Measurements from ENCODE around the gene CHAF1A.
A peak's percentile ranks its signal among the peaks of the same experiment; 100 is the strongest.

CHAF1A gene

DNA sequence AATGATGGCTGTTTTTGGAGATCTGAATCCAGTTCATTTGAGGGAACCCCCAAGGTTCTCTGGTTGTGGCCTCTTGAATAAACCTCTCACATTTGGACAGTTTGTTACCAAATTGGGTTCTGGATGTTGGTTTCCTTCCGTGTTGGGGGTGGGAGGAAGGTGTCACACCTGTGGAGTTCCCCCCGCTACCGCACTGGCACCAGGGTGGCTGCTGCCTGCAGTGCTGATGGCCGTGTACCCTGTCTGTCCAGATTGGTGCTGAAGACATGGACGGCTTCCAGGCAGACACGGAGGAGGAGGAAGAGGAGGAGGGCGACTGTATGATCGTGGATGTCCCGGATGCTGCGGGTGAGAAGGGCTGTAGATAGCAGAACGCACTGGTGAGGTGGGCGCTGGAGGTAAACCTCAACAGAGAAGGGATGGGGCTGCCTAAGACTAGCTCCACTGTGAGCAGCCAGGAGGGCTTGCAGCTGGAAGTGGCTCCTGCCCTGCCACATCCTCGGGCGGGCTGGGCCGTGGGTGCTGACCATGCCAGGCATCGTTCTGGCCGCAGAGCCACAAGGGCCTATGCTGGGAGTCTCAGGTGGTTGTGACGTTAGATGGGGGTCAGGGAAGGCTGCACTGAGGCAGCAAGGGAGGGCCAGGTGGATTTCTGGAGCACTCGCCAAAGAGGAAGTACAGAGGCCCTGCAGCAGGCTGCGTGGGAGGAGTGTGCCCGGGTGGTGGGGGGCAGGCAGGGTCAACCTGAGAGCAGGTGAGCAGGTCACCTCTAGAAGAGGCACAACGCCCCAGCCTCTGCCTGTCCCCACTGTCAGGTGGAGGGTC, 39.8 kb downstream of the CHAF1A start:
- no peak for DNase-seq (ENCODE audit: low spot score)

GRCh38 chr19:4442819-4443146, 40.3 kb downstream of the CHAF1A start:
- DNase-seq (ENCODE audit: low spot score) = no peak

DNA sequence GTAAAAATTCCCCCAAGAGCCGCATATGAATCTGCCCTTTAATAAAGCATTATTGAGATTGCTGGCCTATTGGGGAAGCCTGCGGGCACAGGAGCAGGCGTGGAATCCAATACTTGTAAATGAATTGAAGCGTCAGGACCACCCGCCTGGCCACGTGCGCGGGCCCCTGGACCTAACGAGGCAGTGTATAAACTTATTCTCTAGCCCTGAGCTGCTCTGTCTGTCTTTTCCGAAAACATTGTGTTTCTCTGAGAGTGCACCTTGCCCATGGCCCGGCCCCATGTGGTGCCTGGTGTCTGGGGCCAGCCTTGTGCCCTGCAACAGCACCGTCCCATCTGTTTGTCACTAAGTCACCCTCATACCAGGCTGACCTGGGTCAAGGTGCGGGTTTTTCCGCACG, 40.7 kb downstream of the CHAF1A start:
- no peak for DNase-seq (ENCODE audit: low spot score)

GRCh38 chr19:4443966-4444764, 41.7 kb downstream of the CHAF1A start:
- DNase-seq (ENCODE audit: low spot score) = no peak

GRCh38 chr19:4444765-4445741, 42.6 kb downstream of the CHAF1A start:
- no peak for DNase-seq (ENCODE audit: low spot score)

- no peak for DNase-seq (ENCODE audit: low spot score)
These were observed 43.7 kb downstream of the CHAF1A start for GRCh38 chr19:4445963-4446703.

DNA sequence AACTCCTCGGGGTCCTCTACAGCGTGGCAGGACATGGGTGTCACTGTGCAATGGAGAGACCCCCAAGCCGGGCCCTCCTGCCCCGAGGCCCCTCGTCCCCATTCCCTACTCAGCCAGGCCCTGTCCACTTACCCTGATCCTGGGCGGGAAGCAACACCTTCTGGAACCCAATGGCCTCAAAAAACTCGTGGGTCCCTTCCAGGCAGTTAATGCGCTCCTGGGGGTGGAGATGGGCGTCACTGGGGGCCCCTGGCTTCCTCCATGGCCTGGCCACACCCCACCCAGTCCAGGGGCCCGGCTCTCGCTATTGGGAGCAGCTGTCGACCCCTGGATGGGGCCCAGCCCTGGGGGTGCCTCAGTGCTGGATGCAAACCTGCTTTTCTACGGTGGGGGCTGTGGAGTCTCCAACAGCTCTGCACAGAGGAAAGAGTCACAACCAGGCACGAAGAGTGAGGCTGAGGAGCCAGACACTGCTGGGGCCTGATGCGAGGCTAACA, 44.3 kb downstream of the CHAF1A start:
- no peak for DNase-seq (ENCODE audit: low spot score)

GRCh38 chr19:4447327-4448146, 45.1 kb downstream of the CHAF1A start:
- no peak for DNase-seq (ENCODE audit: low spot score)

GRCh38 chr19:4448147-4448985, 45.9 kb downstream of the CHAF1A start:
- DNase-seq (ENCODE audit: low spot score) = no peak

GRCh38 chr19:4449022-4449638, 46.7 kb downstream of the CHAF1A start:
- no peak for DNase-seq (ENCODE audit: low spot score)

- no peak for DNase-seq (ENCODE audit: low spot score)
These were observed 47.2 kb downstream of the CHAF1A start for GRCh38 chr19:4449639-4450028.

- DNase-seq (ENCODE audit: low spot score) = no peak
These were observed 50.0 kb downstream of the CHAF1A start for GRCh38 chr19:4452230-4452990.

DNA sequence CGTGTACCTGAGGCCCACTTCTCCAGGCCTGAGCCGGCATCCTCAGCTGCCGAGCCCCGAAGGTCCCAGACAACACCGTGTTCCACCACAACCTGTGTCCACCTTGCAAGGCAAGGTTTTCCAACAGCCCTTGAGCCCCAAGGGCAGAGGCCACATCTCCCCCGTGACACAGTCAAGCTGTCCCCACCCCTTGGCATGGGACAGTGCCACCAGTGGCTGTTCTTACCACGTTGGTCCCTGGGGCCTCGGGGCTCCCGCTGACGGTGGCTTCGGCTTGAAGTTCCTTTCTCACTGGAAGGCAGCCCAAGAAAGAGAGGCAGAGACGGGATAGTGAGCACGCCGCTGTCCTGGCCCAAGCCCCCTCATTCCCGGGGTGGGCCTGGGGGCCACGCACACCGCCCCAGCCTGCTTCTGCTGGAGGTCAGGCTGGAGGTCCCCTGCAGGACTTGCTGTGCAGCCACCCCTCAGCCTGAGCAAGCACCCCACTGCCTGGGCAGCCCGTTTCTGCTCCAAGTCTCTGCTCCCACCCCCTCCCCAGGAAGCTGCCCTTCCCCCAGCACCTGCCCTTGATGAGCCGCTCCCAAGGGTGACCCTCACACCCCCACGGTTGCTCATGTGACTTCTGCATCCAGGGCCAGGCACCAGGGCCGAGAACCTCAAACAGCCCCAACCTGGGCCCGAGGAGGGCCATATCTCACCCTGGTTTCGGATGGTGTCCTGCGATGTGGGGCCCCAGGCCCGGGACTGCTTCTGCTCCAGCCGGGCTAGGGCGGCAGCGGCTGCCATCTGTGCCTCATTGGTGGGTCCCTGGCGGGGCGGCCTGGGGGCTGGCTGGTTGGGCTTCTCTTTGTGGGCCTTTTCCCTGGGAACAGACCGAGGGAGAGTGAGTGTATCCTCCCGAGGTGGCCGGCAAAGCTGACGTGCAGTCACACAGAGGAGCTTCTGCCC, 51.1 kb downstream of the CHAF1A start:
- no peak for DNase-seq (ENCODE audit: low spot score)

GRCh38 chr19:4454747-4455718, 52.6 kb downstream of the CHAF1A start:
- DNase-seq (ENCODE audit: low spot score) = peak; percentile 48

GRCh38 chr19:4455719-4456475, 53.5 kb downstream of the CHAF1A start:
- DNase-seq (ENCODE audit: low spot score) = peak; percentile 72

All from hepatic stellate cell (primary cell).